Measurements from ENCODE around the gene PF4V1.

GRCh38 chr4:73815145-73815544 is 38.0 kb upstream of the PF4V1 start:
- TF ChIP-seq, protein P1, sequence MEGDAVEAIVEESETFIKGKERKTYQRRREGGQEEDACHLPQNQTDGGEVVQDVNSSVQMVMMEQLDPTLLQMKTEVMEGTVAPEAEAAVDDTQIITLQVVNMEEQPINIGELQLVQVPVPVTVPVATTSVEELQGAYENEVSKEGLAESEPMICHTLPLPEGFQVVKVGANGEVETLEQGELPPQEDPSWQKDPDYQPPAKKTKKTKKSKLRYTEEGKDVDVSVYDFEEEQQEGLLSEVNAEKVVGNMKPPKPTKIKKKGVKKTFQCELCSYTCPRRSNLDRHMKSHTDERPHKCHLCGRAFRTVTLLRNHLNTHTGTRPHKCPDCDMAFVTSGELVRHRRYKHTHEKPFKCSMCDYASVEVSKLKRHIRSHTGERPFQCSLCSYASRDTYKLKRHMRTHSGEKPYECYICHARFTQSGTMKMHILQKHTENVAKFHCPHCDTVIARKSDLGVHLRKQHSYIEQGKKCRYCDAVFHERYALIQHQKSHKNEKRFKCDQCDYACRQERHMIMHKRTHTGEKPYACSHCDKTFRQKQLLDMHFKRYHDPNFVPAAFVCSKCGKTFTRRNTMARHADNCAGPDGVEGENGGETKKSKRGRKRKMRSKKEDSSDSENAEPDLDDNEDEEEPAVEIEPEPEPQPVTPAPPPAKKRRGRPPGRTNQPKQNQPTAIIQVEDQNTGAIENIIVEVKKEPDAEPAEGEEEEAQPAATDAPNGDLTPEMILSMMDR (conservative IDR thresholded peaks at IDR 0.05) = no peak
- no peak for TF ChIP-seq EZH2 (IDR thresholded peaks at IDR 0.05; ENCODE audit: low read depth)

Measured in PC-9 (cell line).